Fibroblast of skin of left quadriceps (primary cell): ENCODE data around the gene KRTAP9-9.
A peak's percentile ranks its signal among the peaks of the same experiment; 100 is the strongest.
"Not testable (repeated sequence)": the region's sequence is repeated elsewhere in the genome, so short reads cannot be mapped to it uniquely, and the experiment has no call there.

ENCODE experiments used
- DNase-seq, 2 experiments: peaks; one replicate each; pipeline ENCODE4 v3.0.0-alpha.2; 2013; ENCODE audit warnings: low read depth in 2 of 2

KRTAP9-9 gene

DNA sequence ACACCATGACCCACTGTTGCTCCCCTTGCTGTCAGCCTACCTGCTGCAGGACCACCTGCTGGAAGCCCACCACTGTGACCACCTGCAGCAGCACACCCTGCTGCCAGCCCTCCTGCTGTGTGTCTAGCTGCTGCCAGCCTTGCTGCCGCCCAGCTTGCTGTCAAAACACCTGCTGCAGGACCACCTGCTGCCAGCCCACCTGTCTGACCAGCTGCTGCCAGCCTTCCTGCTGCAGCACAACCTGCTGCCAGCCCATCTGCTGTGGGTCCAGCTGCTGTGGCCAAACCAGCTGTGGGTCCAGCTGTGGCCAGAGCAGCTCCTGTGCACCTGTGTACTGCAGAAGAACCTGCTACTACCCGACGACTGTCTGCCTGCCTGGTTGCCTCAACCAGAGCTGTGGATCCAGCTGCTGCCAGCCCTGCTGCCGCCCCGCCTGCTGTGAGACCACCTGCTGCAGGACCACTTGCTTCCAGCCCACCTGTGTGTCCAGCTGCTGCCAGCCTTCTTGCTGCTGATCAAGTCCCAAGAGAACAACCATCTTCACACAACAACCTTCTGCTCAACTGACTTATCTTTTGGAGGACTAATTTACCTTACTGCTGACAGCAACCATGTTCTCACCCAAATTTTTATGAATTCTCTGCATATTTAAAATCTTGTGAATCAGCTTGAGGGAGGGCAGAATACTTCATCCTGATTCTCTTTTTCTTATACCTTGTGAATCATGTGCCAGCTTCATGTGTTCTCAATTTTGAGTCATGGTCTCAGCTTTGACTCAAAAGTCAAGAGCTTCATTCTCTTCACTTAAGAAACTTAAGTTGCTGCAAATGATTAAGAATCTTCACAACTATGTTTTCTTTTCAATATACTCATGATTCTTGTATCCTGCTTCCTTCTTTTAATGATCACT is at the start of gene KRTAP9-9:
Gene KRTAP9-9 (plus strand): TSS at position 4 of the 910 bp plus-strand sequence.
- DNase-seq: peak; percentile 35 to 44

DNA sequence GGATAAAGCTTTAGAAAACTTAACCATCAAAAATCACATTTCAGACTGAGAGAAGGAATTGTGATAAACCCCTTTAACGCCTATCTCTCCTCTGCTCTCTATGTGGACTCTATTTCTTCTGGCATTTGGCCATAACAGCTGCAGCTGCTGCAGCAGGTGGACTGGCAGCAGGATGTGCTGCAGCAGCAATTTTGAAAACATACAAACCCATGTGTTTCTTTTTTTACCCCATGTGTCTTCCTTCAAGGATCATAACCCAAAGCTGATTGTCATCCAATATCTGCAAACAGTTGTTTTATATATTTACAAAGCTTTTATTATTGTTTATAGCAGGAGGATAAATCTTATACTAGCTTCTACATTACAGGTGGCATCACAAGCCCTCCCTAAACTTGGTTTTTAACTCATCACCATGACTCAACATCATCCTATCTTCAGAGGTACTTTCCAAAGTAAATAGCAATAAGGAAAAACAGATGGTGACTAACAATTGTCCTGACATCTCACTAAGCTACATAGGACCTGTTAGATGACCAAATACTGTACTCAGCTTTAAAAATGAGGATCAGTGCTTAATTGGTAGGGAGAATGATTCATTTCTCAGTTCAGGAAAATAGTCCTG is 43.2 kb upstream of the KRTAP9-9 start:
- DNase-seq: peak in 1 of 2 experiments; percentile 1

DNA sequence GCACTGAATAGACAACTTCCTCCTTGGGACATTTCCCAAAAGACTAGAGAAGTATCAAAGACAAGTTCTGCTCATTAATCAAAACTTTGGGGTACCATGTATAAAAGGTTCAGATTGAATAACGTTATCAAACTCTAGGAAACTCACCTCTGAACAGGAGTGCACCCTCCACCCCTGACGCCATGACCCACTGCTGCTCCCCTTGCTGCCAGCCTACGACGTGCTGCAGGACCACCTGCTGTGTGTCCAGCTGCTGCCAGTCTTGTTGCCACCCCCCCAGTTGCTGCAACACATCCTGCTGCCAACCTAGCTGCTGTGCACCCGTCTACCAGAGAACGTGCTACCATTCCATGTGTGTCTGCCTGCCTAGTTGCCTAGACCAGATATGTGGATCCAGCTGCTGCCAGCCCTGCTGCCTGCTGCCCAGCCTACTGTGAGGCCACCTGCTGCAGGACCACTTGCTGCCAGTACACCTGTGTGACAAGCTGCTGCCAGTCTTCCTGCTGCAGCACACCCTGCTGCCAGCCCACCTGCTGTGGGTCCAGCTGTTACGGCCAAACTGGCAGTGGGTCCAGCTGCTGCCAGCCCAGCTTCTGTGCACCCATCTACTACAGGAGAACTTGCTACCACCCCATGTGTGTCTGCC is 42.5 kb upstream of the KRTAP9-9 start:
- no peak for DNase-seq

DNA sequence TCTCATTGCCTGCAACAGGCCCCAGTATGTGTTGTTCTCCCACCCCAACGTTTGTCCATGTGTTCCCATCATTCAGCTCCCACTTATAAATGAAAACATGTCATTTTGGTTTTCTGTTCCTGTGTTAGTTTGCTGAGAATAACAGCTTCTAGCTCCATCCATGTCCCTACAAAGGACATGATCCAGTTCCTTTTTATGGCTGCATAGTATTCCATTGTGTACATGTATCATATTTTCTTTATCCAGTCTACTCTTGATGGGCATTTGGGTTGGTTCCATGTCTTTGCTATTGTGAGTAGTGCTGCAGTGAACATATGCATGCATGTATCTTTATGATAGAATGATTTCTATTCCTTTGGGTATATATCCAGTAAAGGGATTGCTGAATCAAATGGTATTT is 39.5 kb upstream of the KRTAP9-9 start:
- DNase-seq: no peak

DNA sequence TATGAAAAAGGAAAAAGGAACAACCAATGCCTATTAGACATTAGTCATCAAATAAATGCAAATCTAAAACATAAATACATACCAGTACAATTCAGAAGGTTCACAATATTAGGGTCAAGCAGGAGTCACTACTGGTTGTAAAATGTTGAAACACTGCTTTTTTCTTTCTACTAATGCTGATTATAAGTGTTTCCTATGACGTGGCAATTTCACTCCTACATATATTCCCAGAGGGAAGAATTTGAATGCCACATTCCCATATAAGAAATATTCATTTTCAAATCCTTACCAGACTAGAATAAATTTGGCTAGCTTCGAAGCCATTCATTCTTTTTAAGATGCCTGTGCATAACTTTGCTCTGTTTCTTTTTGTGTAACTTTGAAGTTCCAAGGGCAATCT is 31.4 kb upstream of the KRTAP9-9 start:
- peak in 1 of 2 experiments; percentile 3 for DNase-seq

DNA sequence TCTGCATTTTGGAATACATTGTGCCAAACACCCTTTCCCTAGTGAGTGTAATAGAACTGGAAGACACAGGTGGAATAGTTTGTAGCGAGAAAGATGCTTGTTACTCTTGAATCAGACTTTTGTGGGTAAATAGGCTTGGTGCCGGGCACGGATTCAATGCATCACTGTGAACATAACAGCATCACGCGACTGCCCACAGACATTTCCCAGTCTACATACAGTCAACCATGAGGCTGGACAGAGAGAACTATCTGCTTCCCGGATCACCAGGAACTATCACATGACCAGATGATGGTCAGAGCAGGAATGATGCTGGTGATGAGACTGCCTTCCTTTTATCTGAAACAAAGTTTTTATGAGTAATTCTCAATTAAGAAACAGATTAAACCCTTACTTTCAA is 29.1 kb upstream of the KRTAP9-9 start:
- DNase-seq: no peak

DNA sequence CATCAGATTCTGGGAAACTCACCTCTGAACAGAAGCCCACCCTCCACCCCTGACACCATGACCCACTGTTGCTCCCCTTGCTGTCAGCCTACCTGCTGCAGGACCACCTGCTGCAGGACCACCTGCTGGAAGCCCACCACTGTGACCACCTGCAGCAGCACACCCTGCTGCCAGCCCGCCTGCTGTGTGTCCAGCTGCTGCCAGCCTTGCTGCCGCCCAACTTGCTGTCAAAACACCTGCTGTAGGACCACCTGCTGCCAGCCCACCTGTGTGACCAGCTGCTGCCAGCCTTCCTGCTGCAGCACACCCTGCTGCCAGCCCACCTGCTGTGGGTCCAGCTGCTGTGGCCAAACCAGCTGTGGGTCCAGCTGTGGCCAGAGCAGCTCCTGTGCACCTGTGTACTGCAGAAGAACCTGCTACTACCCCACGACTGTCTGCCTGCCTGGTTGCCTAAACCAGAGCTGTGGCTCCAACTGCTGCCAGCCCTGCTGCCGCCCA is 28.5 kb upstream of the KRTAP9-9 start, which contains the start of gene KRTAP9-2:
Gene KRTAP9-2 (plus strand): TSS at position 51 of the 498 bp plus-strand sequence. CDS start 7 bp downstream, at position 58.
- not testable (repeated sequence) for DNase-seq

DNA sequence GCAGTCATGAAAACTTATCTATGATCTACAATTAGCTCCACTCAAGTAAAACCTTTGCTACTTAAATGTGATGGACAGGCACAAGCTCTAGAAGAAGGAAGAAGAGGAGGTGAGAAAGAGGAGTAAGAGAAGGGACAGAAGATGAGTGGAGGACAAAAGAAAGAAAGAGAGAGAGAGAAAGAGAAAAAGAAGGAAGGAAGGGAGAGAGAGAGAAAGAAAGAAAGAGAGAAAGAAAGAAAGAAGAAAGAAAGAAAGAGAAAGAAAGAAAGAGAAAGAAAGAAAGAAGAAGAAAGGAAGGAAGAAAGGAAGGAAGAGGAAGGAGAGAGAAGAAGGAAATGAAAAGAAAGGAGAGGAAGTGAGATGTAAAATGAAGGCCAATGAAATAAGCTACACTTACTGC is 25.1 kb upstream of the KRTAP9-9 start:
- DNase-seq: no peak

DNA sequence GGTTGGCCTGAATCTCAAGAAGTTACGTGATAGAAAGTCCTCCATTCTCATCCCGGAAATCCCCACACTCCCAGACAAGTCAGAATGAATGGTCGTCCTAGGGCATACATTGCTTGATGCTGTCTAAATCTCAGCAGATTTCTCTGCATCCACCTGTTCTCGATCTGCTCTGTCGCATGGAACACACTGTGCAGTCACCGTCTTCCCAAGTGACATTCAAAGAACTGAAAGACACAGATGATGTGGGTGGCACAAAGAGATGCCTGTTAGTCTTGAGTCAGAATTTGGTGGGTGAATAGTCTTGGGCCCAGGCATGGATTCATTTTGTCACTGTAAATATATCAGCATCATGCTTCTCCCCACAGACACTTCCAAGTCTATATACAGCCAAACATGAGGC is 23.5 kb upstream of the KRTAP9-9 start:
- DNase-seq: no peak

DNA sequence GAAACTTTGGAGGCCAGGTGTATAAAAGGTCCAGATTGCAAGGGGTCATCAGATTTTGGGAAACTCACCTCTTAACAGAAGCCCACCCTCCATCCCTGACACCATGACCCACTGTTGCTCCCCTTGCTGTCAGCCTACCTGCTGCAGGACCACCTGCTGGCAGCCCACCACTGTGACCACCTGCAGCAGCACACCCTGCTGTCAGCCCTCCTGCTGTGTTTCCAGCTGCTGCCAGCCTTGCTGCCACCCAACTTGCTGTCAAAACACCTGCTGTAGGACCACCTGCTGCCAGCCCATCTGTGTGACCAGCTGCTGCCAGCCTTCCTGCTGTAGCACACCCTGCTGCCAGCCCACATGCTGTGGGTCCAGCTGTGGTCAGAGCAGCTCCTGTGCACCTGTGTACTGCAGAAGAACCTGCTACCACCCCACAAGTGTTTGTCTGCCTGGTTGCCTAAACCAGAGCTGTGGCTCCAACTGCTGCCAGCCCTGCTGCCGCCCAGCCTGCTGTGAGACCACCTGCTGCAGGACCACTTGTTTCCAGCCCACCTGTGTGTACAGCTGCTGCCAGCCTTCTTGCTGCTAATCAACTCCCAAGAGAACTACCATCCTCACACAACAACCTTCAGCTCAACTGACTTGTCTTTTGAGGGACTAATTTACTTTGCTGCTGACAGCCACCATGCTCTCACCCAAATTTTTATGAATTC is 22.6 kb upstream of the KRTAP9-9 start, which contains the start of gene KRTAP9-3:
Gene KRTAP9-3 (plus strand): TSS at position 51 of the 707 bp plus-strand sequence. CDS start 53 bp downstream, at position 104.
- DNase-seq: not testable (repeated sequence)

DNA sequence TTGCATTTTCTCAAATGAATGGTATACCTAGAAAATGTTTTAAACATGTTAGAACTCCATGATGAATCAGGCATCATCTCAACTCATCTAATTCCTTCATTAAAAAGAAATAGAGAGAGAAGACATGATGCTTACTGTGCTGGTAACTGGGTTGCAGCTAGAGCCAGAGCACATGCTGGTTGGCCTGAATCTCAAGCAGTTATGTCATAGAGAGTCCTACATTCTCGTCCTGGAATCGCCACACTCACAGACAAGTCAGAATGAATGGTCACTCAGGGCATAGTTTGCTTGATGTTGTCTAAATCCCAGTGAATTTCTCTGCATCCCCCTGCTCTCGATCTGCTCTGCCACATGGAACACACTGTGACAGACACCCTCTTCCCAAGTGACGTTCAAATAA is 18.1 kb upstream of the KRTAP9-9 start:
- DNase-seq: not testable (repeated sequence)

DNA sequence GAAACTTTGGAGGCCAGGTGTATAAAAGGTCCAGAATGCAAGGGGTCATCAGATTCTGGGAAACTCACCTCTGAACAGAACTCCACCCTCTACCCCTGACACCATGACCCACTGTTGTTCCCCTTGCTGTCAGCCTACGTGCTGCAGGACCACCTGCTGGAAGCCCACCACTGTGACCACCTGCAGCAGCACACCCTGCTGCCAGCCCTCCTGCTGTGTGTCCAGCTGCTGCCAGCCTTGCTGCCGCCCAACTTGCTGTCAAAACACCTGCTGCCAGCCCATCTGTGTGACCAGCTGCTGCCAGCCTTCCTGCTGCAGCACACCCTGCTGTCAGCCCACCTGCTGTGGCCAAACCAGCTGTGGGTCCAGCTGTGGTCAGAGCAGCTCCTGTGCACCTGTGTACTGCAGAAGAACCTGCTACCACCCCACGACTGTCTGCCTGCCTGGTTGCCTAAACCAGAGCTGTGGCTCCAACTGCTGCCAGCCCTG is 17.2 kb upstream of the KRTAP9-9 start, which contains the start of gene KRTAP9-8:
Gene KRTAP9-8 (plus strand): TSS at position 51 of the 489 bp plus-strand sequence. CDS start 53 bp downstream, at position 104.
- not testable (repeated sequence) for DNase-seq

DNA sequence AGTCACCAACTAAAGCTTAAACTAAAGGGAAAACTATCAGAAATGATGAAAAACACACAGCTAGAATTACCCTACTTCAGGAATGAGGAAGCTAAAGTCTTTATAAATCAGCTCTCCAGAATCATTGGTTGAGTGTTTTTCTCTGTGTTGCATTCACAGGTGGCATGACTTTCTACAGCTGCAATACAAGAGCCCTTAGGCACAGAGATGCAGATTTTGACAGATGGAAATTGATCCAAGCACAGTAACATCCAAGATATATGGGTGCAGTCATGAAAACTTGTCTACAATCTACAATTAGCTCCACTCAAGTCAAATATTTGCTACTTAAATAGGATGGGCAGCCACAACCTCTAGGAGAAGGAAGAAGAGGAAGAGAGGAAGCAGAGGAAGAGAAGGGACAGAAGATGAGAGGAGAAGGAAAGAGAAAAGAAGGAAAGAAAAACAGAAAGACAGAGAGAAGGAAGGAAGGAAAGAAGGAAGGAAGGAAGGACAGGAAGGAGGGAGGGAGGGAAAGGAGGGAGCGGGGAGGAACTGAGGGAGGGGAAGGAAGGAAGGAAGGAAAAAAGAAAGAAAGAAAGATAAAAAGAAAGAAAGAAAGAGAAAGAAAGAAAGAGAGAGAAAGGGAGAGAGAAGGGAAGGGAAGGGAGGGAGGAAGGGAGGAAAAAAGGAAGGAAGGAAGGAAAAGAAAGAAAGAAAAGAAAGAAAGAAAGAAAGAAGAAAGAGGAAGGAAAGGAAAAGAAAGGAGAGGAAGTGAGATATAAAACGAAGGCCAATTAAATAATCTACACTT is 8.0 kb upstream of the KRTAP9-9 start:
- not testable (repeated sequence) for DNase-seq

DNA sequence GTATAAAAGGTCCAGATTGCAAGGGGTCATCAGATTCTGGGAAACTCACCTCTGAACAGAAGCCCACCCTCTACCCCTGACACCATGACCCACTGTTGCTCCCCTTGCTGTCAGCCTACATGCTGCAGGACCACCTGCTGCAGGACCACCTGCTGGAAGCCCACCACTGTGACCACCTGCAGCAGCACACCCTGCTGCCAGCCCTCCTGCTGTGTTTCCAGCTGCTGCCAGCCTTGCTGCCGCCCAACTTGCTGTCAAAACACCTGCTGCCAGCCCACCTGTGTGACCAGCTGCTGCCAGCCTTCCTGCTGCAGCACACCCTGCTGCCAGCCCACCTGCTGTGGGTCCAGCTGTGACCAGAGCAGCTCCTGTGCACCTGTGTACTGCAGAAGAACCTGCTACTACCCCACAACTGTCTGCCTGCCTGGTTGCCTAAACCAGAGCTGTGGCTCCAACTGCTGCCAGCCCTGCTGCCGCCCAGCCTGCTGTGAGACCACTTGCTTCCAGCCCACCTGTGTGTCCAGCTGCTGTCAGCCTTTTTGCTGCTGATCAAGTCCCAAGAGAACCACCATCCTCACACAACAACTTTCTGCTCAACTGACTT is 5.4 kb upstream of the KRTAP9-9 start, which contains the start of gene KRTAP9-4:
Gene KRTAP9-4 (plus strand): TSS at position 51 of the 604 bp plus-strand sequence. CDS start 34 bp downstream, at position 85.
- not testable (repeated sequence) for DNase-seq

DNA sequence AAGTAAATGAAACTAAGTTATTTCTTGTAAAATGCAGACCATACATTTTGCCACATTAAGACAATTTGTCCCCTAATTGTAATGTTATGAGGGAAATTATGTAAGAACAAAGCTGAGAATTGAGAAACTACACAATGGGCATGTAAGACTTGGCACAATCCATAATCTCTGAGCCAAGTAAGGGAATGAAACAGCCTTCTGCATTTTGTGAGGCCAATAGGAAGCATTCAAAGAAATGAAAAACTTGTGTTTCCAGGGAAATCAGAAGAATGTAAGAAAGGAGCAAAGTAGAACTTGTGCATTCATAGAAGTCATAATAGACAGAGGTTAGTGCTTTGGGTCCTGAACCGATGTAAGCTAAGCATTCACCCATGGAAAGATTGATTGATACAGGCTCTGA is 3.9 kb upstream of the KRTAP9-9 start:
- no peak for DNase-seq

DNA sequence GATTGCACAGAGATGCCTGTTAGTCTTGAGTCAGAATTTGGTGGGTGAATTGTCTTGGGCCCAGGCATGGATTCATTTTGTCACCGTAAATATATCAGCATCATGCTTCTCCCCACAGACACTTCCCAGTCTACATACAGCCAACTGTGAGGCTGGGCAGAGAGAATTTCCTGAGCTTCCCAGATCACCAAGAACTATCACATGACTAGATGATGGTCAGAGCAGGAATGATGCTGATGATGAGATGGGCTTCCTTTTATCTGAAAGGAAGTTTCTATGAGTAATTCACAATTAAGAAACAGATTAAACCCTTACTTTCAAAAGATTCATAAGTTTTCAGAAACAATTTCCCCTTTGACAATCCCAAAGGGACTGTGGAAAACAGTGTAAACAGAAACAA is 323 bp upstream of the KRTAP9-9 start:
- DNase-seq: no peak

DNA sequence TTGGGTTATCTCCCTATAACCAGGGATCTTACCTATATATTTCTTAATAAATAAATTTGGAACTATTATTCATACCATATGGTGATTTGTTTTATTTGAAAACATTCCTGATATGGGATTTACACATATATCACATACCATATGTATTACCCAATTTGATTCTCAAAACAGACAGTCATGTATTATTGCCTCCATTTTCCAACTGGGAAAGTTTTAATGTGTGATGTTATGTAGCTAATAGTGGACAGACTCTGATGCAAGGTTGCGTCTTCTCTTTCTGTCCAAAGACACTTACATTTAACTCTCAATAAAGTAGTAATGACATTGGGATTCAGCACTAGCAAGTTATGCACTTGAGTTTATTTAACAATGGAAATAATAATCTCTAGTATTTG is 1.1 kb downstream of the KRTAP9-9 start:
- DNase-seq: peak; percentile 34 to 39

DNA sequence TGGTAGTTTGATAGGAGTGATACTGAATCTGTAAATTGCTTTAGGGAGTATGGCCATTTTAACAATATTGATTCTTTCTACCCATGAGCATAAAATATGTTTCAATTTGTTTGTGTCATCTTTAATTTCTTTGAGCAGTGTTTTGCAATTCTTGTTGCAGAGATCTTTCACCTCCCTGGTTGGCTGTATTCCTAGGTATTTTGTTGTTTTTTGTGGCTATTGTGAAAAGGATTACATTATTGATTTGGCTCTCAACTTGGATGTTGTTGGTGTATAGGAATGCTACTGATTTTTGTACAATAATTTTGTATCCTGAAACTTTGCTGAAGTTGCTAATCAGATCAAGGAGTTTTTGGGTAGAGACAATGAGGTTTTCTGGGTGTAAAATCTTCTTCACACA is 3.2 kb downstream of the KRTAP9-9 start:
- no peak for DNase-seq

DNA sequence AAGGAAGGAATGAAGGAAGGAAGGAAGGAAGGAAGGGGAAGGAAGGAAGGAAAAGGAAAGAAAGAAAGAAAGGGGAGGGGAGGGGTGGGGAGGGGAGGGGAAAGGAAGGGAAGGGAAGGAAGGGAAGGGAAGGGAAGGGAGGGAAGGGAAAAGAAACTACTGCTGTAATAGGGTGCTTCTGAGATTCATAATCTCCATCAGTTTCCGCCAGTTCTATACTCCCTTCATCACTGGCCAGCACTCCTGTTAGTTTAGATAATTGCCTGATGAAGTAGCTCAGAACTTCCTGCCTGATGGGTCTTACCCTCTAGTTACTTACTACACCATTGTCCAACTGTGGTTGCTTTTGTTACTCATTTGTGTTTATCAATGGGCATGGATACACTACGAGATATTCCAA is 8.0 kb downstream of the KRTAP9-9 start:
- no peak for DNase-seq

DNA sequence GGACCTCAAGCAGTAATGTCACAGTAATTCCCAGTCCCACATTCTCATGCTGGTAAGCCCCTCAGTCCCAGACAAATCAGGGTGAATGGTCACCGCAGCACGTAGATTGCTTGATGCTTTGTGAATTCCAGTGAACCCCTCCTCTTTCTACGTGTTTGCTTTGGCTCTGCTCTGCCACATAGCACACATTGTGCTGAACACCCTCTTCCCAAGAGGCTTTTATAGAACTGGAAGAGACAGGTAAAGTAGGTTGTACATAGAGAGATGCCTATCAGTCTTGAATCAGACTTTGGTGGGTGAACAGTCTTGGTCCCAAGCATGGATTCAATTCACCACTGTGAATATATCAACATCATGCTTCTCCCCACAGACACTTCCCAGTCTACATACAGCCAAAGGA is 9.4 kb downstream of the KRTAP9-9 start:
- DNase-seq: no peak
